Hepatocyte (in vitro differentiated cells): ENCODE data around the gene EPHB1.
"Not testable (repeated sequence)": the region's sequence is repeated elsewhere in the genome, so short reads cannot be mapped to it uniquely, and the experiment has no call there.

Experiments
- EZH2phosphoT487 ChIP-seq: fragments of 200-600 bp; sonication (generic); IDR thresholded peaks from one replicate; pipeline ENCODE4 v1.6.1; 2018; ENCODE audit warnings: antibody characterized with exemption, mild to moderate bottlenecking, low read depth, moderate library complexity; ENCODE audit not compliant: unreplicated experiment, severe bottlenecking
- TF ChIP-seq, protein P1 (sequence below): fragments of 200-600 bp; sonication (generic); IDR thresholded peaks from 2 replicates; pipeline ENCODE4 v1.5.1; 2016; ENCODE audit warnings: antibody characterized with exemption, mild to moderate bottlenecking; ENCODE audit not compliant: poor library complexity

DNA sequence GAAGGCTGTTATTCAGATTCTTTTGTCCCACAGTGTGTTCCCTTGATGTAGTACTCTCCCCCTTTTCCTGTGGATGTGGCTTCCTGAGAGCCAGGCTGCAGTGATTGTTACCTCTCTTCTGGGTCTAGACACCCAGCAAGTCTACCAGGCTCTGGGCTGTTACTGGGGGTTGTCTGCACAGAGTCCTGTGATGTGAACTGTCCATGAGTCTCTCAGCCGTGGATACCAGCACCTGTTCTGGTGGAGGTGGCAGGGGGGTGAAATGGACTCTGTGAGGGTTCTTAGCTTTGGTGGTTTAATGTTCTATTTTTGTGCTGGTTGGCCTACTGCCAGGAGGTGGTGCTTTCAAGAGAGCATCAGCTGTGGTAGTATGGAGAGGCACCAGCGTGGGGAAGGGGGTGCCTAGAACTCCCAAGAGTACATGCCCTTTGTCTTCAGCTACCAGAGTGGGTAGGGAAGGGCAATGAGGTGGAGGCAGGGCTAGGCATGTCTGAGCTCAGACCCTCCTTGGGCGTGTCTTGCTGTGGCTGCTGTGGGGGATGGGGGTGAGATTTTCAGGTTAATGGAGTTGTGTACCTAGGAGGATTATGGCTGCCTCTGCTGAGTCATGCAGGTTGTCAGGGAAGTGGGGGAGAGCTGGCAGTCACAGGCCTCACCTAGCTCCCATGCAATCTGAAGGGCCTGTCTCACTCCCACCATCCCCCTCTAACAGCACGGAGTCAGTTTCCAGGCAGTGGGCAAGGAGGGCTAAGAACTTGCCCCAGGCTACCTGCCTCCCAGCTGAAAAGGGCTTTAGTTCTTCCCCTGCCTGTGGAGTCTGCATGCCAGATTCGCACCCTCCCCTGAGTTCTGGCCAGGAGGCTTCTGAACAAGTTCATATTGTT lies 272.0 kb downstream of the EPHB1 start:
- TF ChIP-seq, protein P1, sequence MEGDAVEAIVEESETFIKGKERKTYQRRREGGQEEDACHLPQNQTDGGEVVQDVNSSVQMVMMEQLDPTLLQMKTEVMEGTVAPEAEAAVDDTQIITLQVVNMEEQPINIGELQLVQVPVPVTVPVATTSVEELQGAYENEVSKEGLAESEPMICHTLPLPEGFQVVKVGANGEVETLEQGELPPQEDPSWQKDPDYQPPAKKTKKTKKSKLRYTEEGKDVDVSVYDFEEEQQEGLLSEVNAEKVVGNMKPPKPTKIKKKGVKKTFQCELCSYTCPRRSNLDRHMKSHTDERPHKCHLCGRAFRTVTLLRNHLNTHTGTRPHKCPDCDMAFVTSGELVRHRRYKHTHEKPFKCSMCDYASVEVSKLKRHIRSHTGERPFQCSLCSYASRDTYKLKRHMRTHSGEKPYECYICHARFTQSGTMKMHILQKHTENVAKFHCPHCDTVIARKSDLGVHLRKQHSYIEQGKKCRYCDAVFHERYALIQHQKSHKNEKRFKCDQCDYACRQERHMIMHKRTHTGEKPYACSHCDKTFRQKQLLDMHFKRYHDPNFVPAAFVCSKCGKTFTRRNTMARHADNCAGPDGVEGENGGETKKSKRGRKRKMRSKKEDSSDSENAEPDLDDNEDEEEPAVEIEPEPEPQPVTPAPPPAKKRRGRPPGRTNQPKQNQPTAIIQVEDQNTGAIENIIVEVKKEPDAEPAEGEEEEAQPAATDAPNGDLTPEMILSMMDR: not testable (repeated sequence)
- not testable (repeated sequence) for TF ChIP-seq EZH2phosphoT487
